ENCODE results near the gene SACS.

GRCh38 chr13:23372264-23372906, 61.1 kb downstream of the SACS start:
- TF ChIP-seq ZNF274 (IDR thresholded peaks at IDR 0.05; ENCODE audit: low read depth, low read length) (no peak), YY1 (IDR thresholded peaks at IDR 0.05; ENCODE audit: insufficient read depth, insufficient read length) (no peak)
